A549 (cell line): ENCODE data around the gene IL17RC. TPM values are rescaled to one million over a fixed set of nuclear protein-coding genes. Genes with fewer than 3 reads are reported as not detected.

Experiments used
- ATAC-seq, 2 experiments: fragments of 200-7000 bp in 1 of 2; fragments of >200 bp in 1 of 2; cut with Nextera tagmentation in 1 of 2; cut with Tn5 transposase in 1 of 2; 3 replicates each; pipeline versions ENCODE4 v1.8.0 to v1.9.1; 2018 to 2020; ENCODE audit warnings: mild to moderate bottlenecking in 1 of 2, moderate library complexity in 1 of 2
- CTCF ChIA-PET: fragments of 300-600 bp; sonication (Branson Sonifier 250); formaldehyde crosslinking; extraction: SDS; loops from one replicate; lab custom pipeline; 2021; ENCODE audit warnings: antibody characterized with exemption, inconsistent platforms; lab: Yijun Ruan, JAX
- POLR2A ChIA-PET: fragments of 350-600 bp; formaldehyde crosslinking; extraction: SDS; loops from one replicate; lab custom pipeline; 2021; ENCODE audit warnings: antibody characterized with exemption, inconsistent platforms; lab: Yijun Ruan, JAX
- DNase-seq, 2 experiments: peaks; one replicate each; pipeline versions ENCODE4 v3.0.0 to v3.0.0-alpha.2; 2011 to 2016; ENCODE audit warnings: low read depth in 1 of 2, low spot score in 1 of 2
- FAIRE-seq: peaks from 2 replicates; lab custom pipeline; 2011; peaks lifted over from hg19 to GRCh38; lab: Jason Lieb, UNC
- H3K27ac ChIP-seq, 2 experiments: fragments of >200 bp; sonication (Bioruptor Twin); formaldehyde crosslinking; 3 replicates each; pipeline ENCODE4 v1.5.1; 2016 to 2017
- H3K4me1 ChIP-seq: fragments of >200 bp; sonication (Bioruptor Twin); formaldehyde crosslinking; 3 replicates; pipeline ENCODE4 v1.6.1; 2016
- H3K4me2 ChIP-seq: fragments of >200 bp; sonication (Bioruptor Twin); formaldehyde crosslinking; 3 replicates; pipeline ENCODE4 v1.6.1; 2016
- H3K4me3 ChIP-seq: fragments of >200 bp; sonication (Bioruptor Twin); formaldehyde crosslinking; 3 replicates; pipeline ENCODE4 v1.5.1; 2016
- H3K9me3 ChIP-seq: fragments of >200 bp; sonication (Bioruptor Twin); formaldehyde crosslinking; 3 replicates; pipeline ENCODE4 v1.6.1; 2016
- CBX8 ChIP-seq: fragments of 200-600 bp; sonication (generic); IDR thresholded peaks from 2 replicates; pipeline ENCODE4 v1.6.1; 2016
- CEBPB ChIP-seq, 2 experiments: fragments of >200 bp in 1 of 2; sonication (Bioruptor Twin) in 1 of 2; formaldehyde crosslinking in 1 of 2; IDR thresholded peaks; 2 replicates each; pipeline ENCODE4 v1.6.1; 2012 to 2016
- EHF ChIP-seq: fragments of 250-450 bp; sonication (Bioruptor Pico); IDR thresholded peaks from 2 replicates; pipeline ENCODE4 v1.5.0; 2020; ENCODE audit warnings: mild to moderate bottlenecking
- EHMT2 ChIP-seq: fragments of 200-600 bp; sonication (generic); IDR thresholded peaks from 2 replicates; pipeline ENCODE4 v1.6.1; 2016; ENCODE audit warnings: antibody characterized with exemption, low read depth, mild to moderate bottlenecking, moderate library complexity
- FOSB ChIP-seq: fragments of 250-450 bp; sonication (Bioruptor Pico); IDR thresholded peaks from 2 replicates; pipeline ENCODE4 v1.5.0; 2020; ENCODE audit warnings: mild to moderate bottlenecking, moderate library complexity
- GATA3 ChIP-seq: IDR thresholded peaks from 2 replicates; pipeline ENCODE4 v1.6.1; 2012; ENCODE audit warnings: borderline replicate concordance
- HOXA7 ChIP-seq: fragments of 250-450 bp; sonication (Bioruptor Pico); IDR thresholded peaks from 2 replicates; pipeline ENCODE4 v1.5.0; 2020; ENCODE audit warnings: mild to moderate bottlenecking, moderate library complexity
- HOXB13 ChIP-seq: fragments of 250-450 bp; sonication (Bioruptor Pico); IDR thresholded peaks from 2 replicates; pipeline ENCODE4 v1.5.0; 2020; ENCODE audit warnings: low read depth, mild to moderate bottlenecking, moderate library complexity
- JUNB ChIP-seq: fragments of >200 bp; sonication (Bioruptor Twin); formaldehyde crosslinking; IDR thresholded peaks from 2 replicates; pipeline ENCODE4 v1.6.1; 2016
- KDM5A ChIP-seq: fragments of 200-600 bp; sonication (generic); IDR thresholded peaks from 2 replicates; pipeline ENCODE4 v1.6.1; 2016; ENCODE audit warnings: antibody characterized with exemption, mild to moderate bottlenecking
- MAZ ChIP-seq: fragments of 150-350 bp; IDR thresholded peaks from 2 replicates; pipeline ENCODE4 v1.6.1; 2014; ENCODE audit warnings: antibody characterized with exemption, low read depth, low read length, borderline replicate concordance
- MYC ChIP-seq: IDR thresholded peaks from 2 replicates; pipeline ENCODE4 v1.6.1; 2012; ENCODE audit warnings: mild to moderate bottlenecking, inconsistent platforms, low read length, improper control_type of control experiment, borderline replicate concordance
- NFE2L2 ChIP-seq: fragments of 150-350 bp; conservative IDR thresholded peaks from 2 replicates; pipeline ENCODE4 v1.6.1; 2014; ENCODE audit warnings: low read length
- NPAS2 ChIP-seq: fragments of 250-450 bp; sonication (Bioruptor Pico); IDR thresholded peaks from 2 replicates; pipeline ENCODE4 v1.8.0; 2022; ENCODE audit warnings: mild to moderate bottlenecking, moderate library complexity, borderline replicate concordance
- NR3C1 ChIP-seq: fragments of >200 bp; sonication (Bioruptor Twin); formaldehyde crosslinking; IDR thresholded peaks from 3 replicates; pipeline ENCODE4 v1.6.1; 2017
- PHF8 ChIP-seq: fragments of 200-600 bp; sonication (generic); IDR thresholded peaks from 2 replicates; pipeline ENCODE4 v1.6.1; 2016; ENCODE audit warnings: low read depth, mild to moderate bottlenecking, antibody characterized with exemption, moderate library complexity, borderline replicate concordance
- POLR2A ChIP-seq: IDR thresholded peaks from 2 replicates; pipeline ENCODE4 v1.6.1; 2012; ENCODE audit warnings: mild to moderate bottlenecking, low read length
- RAD21 ChIP-seq, 2 experiments: fragments of >200 bp in 1 of 2; sonication (Bioruptor Twin) in 1 of 2; formaldehyde crosslinking in 1 of 2; IDR thresholded peaks in 1 of 2; conservative IDR thresholded peaks in 1 of 2; 2 replicates in 1 of 2; 3 replicates in 1 of 2; pipeline ENCODE4 v1.6.1; 2012 to 2018; ENCODE audit warnings: inconsistent platforms in 1 of 2
- RNF2 ChIP-seq: fragments of 200-600 bp; sonication (generic); IDR thresholded peaks from 2 replicates; pipeline ENCODE4 v1.6.1; 2016; ENCODE audit warnings: low read depth, mild to moderate bottlenecking, antibody characterized with exemption, moderate library complexity, borderline replicate concordance
- TFCP2L1 ChIP-seq: fragments of 250-450 bp; sonication (Bioruptor Pico); IDR thresholded peaks from 2 replicates; pipeline ENCODE4 v1.5.0; 2021; ENCODE audit warnings: mild to moderate bottlenecking
- ZFP36 ChIP-seq: fragments of 450-650 bp; IDR thresholded peaks from 2 replicates; pipeline ENCODE4 v1.6.1; 2014; ENCODE audit warnings: borderline replicate concordance; ENCODE audit not compliant: partially characterized antibody
- ZNF302 ChIP-seq: fragments of 250-450 bp; sonication (Bioruptor Pico); IDR thresholded peaks from 2 replicates; pipeline ENCODE4 v1.9.0; 2021; ENCODE audit warnings: inconsistent platforms, mild to moderate bottlenecking, moderate library complexity
- WGBS: methylation state at CpG from one replicate; pipeline ENCODE4 v1.1.6; 2017; ENCODE audit errors: missing lambda C conversion rate; 5-methylcytosine and 5-hydroxymethylcytosine counted together
- polyA plus RNA-seq, 4 experiments: library from polyadenylated mRNA; depleted of rRNA in 3 of 4; stranded (reverse); fragments of >200 nt; fragmentation: RNase III in 1 of 4; extraction: RNeasy Plus Mini Kit Qiagen cat#74134 plus additional on column Dnase treatment in 1 of 4; gene quantifications; 2 replicates in 3 of 4; 3 replicates in 1 of 4; pipeline ENCODE4 v1.2.3, GENCODE V29; 2011 to 2017
- TF ChIP-seq, protein P1 (sequence below): fragments of >200 bp; sonication (Bioruptor Twin); formaldehyde crosslinking; IDR thresholded peaks from 2 replicates; pipeline ENCODE4 v1.6.1; 2016
- TF ChIP-seq, protein P2 (sequence below): fragments of 200-600 bp; sonication (generic); IDR thresholded peaks from 2 replicates; pipeline ENCODE4 v1.6.1; 2016; ENCODE audit warnings: antibody characterized with exemption, mild to moderate bottlenecking, moderate library complexity
- TF ChIP-seq, protein P3 (sequence below): IDR thresholded peaks from 2 replicates; pipeline ENCODE4 v1.6.1; 2012; ENCODE audit warnings: low read depth, borderline replicate concordance
- TF ChIP-seq, protein P4 (sequence below): IDR thresholded peaks from 2 replicates; pipeline ENCODE4 v1.6.1; 2012
- TF ChIP-seq, protein P5 (sequence below): fragments of 450-650 bp; IDR thresholded peaks from 2 replicates; pipeline ENCODE4 v1.6.1; 2014; ENCODE audit warnings: antibody characterized with exemption
- TF ChIP-seq, protein P6 (sequence below): fragments of >200 bp; sonication (Bioruptor Twin); formaldehyde crosslinking; IDR thresholded peaks from 3 replicates; pipeline ENCODE4 v1.5.1; 2016

The IL17RC gene
- polyA plus RNA-seq, 2 of the 4 experiments (the other 2 are of a cell fraction): 7.7 to 9.4 TPM

DNA sequence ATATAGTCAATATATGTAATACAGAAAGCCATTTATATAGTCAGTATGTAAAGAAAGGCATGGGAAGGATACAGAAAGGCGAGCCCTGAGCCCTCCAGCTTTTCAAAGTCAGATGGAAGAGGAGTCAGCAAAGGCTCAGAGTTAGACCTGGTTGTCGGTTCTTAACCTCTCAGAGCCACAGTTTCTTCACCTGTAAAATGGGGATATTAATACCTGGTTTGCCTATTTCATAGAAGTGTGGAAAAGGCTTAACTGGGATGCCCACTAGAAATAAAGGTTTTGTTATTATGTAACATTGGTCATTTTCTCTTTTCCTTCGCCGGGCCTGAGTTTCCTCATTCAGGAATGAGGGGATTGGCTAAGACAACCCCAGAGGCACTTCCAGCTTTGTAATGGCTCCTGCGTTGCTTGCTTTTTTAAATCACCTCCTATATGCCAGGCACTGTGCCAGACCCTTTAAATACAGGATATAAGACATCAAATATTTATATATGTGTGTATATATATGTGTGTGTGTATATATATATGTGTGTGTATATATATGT, 19.1 kb downstream of the IL17RC start:
- ATAC-seq: no peak
- H3K9me3 ChIP-seq: 0 out of 3 replicates have a peak, but pooled peaks cover under 1% of the 10 kb centered on the region
- FAIRE-seq: no peak
- 91% methylated on average over 5 of the region's 5 CpGs for WGBS
- POLR2A ChIA-PET: no interaction called here
- no peak overlapping the region for H3K27ac ChIP-seq
- H3K4me1 ChIP-seq: peaks cover 17% of the 10 kb centered on the region
- no peak overlapping the region for H3K4me3 ChIP-seq
- no peak for DNase-seq
- CTCF ChIA-PET: interaction anchor here (2.1 to 8.6 kb wide), 3 partner anchors 8 to 24 kb away, joined by 5 to 146 read pairs (median 73); partner anchors contain the start of gene IL17RC
- no peak for TF ChIP-seq ZNF302 (CRISPR knock-in tag)
- TF ChIP-seq CEBPB (IDR thresholded peaks at IDR 0.05): no peak
- no peak for TF ChIP-seq HOXB13 (CRISPR knock-in tag)
- TF ChIP-seq, protein P1, sequence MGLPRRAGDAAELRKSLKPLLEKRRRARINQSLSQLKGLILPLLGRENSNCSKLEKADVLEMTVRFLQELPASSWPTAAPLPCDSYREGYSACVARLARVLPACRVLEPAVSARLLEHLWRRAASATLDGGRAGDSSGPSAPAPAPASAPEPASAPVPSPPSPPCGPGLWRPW: no peak
- TF ChIP-seq PHF8: no peak
- TF ChIP-seq JUNB: no peak
- no peak for TF ChIP-seq HOXA7 (CRISPR knock-in tag)
- no peak for TF ChIP-seq NR3C1
- no peak for TF ChIP-seq TFCP2L1
- no peak for TF ChIP-seq CBX8
- no peak for TF ChIP-seq RNF2
- TF ChIP-seq, protein P2, sequence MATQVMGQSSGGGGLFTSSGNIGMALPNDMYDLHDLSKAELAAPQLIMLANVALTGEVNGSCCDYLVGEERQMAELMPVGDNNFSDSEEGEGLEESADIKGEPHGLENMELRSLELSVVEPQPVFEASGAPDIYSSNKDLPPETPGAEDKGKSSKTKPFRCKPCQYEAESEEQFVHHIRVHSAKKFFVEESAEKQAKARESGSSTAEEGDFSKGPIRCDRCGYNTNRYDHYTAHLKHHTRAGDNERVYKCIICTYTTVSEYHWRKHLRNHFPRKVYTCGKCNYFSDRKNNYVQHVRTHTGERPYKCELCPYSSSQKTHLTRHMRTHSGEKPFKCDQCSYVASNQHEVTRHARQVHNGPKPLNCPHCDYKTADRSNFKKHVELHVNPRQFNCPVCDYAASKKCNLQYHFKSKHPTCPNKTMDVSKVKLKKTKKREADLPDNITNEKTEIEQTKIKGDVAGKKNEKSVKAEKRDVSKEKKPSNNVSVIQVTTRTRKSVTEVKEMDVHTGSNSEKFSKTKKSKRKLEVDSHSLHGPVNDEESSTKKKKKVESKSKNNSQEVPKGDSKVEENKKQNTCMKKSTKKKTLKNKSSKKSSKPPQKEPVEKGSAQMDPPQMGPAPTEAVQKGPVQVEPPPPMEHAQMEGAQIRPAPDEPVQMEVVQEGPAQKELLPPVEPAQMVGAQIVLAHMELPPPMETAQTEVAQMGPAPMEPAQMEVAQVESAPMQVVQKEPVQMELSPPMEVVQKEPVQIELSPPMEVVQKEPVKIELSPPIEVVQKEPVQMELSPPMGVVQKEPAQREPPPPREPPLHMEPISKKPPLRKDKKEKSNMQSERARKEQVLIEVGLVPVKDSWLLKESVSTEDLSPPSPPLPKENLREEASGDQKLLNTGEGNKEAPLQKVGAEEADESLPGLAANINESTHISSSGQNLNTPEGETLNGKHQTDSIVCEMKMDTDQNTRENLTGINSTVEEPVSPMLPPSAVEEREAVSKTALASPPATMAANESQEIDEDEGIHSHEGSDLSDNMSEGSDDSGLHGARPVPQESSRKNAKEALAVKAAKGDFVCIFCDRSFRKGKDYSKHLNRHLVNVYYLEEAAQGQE: no peak
- TF ChIP-seq, protein P3, sequence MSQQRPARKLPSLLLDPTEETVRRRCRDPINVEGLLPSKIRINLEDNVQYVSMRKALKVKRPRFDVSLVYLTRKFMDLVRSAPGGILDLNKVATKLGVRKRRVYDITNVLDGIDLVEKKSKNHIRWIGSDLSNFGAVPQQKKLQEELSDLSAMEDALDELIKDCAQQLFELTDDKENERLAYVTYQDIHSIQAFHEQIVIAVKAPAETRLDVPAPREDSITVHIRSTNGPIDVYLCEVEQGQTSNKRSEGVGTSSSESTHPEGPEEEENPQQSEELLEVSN: no peak
- TF ChIP-seq KDM5A: no peak
- no peak for TF ChIP-seq RAD21 (conservative IDR thresholded peaks at IDR 0.05 in 1 of 2, IDR thresholded peaks at IDR 0.05 in 1 of 2)
- TF ChIP-seq, protein P4, sequence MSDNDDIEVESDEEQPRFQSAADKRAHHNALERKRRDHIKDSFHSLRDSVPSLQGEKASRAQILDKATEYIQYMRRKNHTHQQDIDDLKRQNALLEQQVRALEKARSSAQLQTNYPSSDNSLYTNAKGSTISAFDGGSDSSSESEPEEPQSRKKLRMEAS: no peak
- TF ChIP-seq, all 56 proteins: peak for 0
- H3K4me2 ChIP-seq: no peak overlapping the region

DNA sequence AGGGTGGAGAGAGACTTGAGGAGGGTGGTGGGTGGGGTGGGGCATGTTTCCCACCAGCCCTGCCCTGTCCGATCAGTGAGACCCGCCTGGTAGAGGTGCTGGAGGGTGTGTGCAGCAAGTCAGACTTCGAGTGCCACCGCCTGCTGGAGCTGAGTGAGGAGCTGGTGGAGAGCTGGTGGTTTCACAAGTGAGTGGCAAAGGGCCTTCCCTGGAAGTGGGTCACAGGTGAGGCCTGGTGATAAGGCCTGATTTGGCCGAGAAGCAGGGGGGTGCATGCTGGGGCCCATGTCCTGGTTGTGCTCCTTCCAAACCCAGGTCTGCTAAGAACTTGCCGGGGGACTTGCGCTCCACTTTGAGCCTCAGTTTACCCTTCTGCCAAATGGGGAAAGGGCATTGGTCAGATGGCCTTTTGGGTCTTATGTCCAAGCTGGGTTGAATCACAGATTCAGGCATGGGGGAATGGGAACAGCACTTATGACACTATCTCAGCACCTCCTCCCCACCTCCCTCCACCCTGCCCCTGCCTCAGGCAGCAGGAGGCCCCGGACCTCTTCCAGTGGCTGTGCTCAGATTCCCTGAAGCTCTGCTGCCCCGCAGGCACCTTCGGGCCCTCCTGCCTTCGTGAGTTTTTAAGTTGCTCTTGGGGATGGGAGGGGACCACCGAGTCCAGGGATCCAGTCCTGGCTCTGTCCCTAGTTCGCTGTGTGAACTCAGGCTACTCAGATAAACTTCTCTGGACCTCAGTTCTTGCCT, 20.8 kb downstream of the IL17RC start:
- FAIRE-seq (no peak), ATAC-seq (no peak), DNase-seq (no peak)
- Histone ChIP-seq H3K27ac (no peak overlapping the region), H3K9me3 (no peaks in the 10 kb centered on the region), H3K4me2 (no peak overlapping the region), H3K4me1 (peaks cover 13% of the 10 kb centered on the region), H3K4me3 (no peak overlapping the region)
- 85% methylated on average over 13 of the region's 13 CpGs for WGBS
- POLR2A ChIA-PET: no interaction called here
- CTCF ChIA-PET: interaction anchor here (1.5 to 1.9 kb wide), 2 partner anchors 9 to 10 kb away, joined by 4 to 9 read pairs; no protein-coding TSS in a partner anchor
- TF ChIP-seq ZFP36 (no peak), POLR2A (no peak), JUNB (no peak), NFE2L2 (no peak), CBX8 (no peak), MAZ (no peak), ZNF302 (CRISPR knock-in tag) (no peak), EHMT2 (no peak), GATA3 (no peak), EHF (CRISPR knock-in tag) (no peak), NPAS2 (no peak), MYC (no peak), FOSB (no peak)
- TF ChIP-seq, protein P5, sequence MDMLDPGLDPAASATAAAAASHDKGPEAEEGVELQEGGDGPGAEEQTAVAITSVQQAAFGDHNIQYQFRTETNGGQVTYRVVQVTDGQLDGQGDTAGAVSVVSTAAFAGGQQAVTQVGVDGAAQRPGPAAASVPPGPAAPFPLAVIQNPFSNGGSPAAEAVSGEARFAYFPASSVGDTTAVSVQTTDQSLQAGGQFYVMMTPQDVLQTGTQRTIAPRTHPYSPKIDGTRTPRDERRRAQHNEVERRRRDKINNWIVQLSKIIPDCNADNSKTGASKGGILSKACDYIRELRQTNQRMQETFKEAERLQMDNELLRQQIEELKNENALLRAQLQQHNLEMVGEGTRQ: no peak
- TF ChIP-seq, protein P6, sequence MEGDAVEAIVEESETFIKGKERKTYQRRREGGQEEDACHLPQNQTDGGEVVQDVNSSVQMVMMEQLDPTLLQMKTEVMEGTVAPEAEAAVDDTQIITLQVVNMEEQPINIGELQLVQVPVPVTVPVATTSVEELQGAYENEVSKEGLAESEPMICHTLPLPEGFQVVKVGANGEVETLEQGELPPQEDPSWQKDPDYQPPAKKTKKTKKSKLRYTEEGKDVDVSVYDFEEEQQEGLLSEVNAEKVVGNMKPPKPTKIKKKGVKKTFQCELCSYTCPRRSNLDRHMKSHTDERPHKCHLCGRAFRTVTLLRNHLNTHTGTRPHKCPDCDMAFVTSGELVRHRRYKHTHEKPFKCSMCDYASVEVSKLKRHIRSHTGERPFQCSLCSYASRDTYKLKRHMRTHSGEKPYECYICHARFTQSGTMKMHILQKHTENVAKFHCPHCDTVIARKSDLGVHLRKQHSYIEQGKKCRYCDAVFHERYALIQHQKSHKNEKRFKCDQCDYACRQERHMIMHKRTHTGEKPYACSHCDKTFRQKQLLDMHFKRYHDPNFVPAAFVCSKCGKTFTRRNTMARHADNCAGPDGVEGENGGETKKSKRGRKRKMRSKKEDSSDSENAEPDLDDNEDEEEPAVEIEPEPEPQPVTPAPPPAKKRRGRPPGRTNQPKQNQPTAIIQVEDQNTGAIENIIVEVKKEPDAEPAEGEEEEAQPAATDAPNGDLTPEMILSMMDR: no peak
- TF ChIP-seq, protein P3: no peak
